HG02970 (cell line): ENCODE measurements around the gene GYG2.
"Not testable (repeated sequence)": the region's sequence is repeated elsewhere in the genome, so short reads cannot be mapped to it uniquely, and the experiment has no call there.

Source experiments
- ATAC-seq: cut with Tn5 transposase; IDR thresholded peaks from one replicate; pipeline ENCODE4 v1.9.1; 2021; ENCODE audit warnings: mild to moderate bottlenecking, moderate library complexity, moderate number of reproducible peaks; ENCODE audit not compliant: unreplicated experiment, low FRiP score

The GYG2 gene

DNA sequence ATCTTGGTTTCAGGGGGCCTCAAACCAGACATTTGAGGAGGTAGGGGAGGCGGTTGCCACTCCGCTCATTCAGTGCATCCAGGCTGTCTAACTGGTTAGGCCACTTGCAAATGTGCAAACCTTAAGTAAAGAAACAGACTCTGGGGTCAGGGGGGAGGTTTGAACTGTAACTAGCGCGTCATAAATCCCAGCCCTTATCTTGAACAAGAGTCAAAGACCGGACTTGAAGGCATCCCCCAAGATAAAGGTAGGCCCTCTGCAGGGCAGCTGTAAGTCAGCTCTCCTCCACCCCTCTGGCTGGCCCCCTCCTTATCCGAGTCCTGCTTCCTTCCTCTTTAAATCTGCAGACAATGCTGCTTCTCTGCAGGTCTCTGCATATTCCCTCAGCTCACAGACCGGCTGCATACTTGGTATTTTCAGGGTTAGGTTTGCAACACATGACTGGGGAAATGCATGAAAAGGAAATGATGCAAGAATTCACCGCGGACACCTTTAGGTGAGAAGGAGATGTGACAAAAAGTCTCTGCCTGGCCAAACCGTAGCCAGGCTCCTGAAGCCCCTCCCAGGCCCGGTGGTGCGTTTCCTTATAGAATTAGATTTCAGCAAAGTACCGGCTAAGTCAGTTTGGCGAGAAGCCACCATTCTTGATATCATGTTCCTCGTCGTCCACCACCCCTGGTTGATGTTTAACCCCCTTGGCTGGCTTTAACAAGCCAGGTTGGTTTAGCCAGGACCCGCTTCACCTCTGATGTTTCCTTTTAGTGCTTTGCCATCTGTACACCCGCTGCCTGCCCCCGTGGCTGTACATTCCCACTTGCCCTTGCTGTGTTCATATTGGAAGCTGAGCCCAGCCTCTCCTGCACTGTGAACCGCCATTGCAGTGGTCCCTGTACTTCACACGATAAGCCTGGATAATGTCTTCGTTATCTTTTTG lies 69.2 kb downstream of the GYG2 start:
- ATAC-seq, result not testable (repeated sequence)

DNA sequence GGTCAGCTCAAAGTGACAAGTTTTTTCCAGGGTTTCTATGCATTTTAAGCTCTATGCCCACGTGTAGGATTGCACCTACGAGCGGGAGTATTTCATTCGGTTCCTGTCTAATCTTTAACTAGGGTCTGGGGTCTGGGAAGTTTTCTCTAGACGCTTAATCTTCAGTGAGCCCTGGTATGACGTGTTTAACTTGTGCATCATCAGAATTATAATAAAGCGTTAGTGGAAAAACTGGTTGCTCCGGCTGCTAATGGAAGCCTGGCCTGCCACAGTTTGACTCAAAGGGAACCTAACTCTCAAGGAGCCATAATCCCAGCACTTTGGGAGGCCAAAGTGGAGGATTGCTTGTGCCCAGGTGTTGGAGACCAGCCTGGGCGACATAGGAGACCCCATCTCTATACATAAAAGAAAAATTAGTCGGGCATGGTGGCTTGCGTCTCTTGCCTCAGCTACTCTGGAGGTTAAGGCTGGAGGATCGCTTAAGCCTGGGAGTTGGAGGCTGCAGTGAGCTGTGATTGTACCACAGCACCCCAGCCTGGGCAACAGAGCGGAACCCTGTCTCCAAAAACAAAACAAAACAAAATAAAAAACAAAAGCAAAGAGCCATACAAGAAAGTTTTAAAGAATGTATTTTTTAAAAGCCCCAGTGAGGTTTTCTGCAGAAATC lies 70.2 kb downstream of the GYG2 start:
- ATAC-seq, result no peak

DNA sequence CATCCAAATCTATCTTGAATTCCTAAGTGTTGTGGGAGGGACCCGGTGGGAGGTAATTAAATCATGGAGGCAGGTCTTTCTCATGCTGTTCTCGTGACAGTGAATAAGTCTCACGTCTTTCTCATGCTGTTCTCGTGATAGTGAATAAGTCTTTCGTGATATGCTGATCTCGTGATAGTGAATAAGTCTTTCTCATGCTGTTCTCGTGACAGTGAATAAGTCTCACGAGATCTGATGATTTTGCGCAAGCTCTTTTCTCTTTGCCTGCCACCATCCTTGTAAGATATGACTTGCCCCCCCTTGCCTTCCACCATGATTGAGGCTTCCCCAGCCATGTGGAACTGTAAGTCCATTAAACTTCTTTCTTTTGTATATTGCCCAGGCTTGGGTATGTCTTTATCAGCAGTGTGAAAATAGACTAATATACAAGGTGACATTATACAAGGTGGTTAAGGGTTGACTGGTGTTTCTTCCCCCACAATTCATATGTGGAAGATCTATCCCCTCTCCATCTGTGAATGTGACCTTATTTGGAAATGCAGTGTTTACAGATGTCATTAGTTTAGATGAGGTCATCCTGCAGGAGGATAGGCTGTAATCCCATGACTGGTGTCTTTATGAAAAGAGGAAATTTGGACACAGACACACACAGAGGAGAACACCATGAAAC lies 72.8 kb downstream of the GYG2 start:
- no peak for ATAC-seq

DNA sequence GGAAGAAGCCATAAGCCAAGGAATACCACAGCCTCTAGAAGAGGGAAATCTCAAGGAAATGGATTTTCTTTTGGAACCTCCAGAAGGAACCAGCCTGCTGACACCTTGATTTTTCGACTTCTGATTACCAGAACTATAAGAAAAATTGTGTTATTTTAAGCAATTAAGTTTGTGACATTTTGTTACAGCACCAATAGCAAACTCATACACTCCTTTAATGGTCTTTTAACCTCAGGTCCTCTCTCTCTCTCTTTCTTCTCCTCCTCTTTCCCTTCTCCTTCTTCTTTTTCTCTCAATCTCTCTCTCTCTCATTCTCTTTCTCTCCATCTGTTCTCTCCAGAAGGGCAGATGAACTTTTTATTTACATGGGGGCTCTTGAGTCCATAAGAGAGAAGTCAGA lies 74.1 kb downstream of the GYG2 start:
- ATAC-seq, result no peak

DNA sequence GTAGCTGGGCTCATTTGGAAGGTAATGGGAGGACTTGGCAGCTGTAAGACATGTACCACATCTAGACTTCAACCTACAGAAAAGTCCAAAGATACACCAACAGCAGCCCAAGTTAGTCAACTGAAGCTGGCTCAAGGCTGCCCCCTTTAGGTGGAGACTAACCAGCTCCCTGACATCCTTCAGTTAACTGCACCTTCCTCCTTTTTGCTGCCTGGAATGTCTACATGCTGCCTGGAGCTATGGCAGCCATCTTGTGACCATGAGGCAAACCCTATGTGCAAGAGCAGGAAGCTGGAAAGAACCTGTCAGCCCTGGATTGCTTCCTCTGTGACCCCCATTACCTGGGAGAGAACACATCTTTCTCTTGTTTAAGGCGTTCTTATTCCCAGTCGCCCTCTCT lies 74.6 kb downstream of the GYG2 start:
- no peak for ATAC-seq

DNA sequence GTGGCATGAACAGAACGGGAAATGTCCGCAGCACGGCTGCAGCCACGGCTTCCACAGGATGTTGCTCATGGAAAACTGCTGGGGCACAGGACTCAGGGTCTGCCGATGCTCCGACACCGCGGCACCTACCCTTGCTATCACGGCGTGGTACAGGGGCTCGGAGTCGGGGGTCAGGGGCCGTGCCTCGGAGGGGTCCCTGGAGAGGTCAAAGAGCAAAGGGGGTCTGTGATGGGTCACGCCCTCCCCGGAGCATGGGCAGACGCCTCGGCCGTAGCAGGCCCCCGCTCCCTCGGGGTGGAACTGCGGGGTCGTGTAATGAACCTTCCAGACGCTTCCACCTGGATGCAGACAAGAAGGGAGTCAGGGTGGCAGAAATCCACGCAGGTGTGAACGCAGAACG lies 78.6 kb downstream of the GYG2 start:
- ATAC-seq, result no peak

DNA sequence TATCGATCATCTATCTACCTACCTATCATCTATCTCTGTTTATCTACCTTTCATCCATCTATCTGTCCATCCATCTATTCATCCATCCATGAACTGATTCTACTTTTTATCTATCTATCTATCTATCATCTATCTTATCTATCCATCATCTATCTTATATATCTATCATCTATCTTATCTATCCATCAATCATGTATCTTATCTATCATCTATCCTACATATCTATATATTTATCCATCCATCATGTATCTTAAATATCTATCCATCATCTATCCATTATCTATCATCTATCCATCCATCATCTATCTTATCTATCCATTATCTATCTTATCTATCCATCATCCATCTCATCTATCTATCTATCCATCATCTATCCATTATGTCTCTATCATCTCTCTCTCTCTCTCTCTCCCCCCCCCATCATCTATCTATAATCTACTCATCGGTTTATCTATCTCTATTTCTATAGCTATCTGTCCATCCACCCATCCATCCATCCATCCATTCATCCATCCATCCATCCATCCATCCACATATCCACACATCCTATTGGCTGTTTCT lies 79.5 kb downstream of the GYG2 start:
- ATAC-seq, result no peak

DNA sequence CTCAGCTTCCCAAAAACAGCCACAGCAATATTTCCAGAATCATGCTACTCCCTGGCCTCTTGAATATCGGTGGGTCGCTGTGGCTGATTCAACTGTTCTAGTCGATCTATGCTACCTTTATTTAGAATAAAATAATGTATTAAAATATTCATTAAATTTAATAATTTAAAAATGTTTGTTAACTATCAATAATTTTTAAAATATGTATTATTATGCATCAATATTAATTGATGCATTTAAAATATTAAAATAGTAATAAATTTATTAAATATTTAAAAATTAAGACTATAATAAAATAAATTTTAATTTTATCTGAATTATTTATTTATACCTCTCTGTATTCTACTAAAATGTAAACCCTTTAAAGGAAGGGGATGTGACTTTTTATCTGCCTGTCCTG lies 81.4 kb downstream of the GYG2 start:
- ATAC-seq, result no peak

DNA sequence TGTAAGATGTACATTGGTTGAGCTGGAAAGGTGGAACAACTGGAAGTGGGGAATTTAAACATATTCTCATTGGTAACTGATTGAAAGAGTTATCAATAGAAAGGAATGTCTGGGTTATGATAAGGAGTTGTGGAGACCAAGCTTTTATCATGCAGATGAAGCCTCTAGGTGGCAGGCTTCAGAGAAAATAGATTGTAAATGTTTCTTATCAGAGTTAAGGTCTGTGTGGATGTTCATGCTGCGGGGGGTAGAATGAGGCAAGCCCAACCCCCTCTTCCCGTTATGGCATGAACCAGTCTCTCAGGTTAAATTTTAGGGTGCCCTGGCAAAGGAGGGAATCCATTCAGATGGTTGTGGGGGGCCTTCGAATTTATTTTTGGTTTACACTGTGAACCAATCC lies 84.4 kb downstream of the GYG2 start:
- no peak for ATAC-seq

DNA sequence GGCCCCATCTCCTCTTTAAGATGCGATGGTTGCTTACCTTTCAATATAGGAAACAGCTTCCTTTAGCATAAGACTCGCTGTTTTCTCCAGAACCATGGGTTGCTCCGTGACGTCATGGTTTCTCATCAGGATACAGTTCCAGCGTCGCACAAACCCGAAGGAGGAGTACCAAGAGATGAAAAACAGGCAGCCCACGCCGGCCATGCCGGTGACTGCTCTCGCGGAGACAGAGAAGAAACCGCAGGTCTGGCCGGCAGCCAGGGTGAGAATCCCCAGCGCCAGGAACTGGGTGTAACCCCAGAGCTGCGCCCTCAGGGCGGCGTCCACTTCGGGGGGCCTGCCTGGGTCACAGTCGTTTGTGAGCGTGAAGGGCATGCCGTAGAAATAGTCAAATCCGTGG lies 89.0 kb downstream of the GYG2 start:
- no peak for ATAC-seq

DNA sequence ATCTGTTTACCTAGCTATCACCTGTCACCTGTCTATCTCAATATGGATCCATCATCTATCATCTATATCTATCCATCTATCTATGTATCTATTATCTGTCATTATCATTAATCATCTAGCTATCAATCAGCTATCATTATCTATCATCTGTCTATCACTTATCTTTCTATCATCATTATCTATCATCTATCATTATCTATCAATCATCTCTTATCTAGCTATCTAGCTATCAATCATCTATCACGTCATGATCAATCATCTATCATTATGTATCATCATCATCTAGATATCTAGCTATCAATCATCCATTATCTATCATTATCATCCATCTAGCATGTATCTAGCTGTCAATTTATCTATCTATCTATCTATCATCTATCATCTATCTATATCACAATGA lies 92.5 kb downstream of the GYG2 start:
- ATAC-seq, result no peak

DNA sequence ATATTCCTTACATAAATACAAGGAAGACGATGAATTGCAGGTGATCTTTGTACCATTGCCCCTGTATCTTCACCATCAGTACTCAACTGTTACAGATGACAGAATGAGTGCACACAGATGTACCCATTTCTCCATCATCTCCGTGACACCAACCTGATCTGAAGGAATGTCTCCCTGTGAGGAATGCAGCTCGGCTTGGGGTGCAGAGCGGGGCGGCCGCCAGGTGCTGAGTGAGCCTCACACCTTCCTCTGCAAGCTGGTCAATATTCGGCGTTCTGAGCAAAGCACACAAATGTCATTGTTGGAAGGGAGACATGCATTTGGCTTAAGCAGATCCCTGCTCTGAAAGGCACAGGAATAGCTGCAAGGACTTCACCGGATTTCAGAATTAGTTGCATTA lies 93.0 kb downstream of the GYG2 start:
- no peak for ATAC-seq

DNA sequence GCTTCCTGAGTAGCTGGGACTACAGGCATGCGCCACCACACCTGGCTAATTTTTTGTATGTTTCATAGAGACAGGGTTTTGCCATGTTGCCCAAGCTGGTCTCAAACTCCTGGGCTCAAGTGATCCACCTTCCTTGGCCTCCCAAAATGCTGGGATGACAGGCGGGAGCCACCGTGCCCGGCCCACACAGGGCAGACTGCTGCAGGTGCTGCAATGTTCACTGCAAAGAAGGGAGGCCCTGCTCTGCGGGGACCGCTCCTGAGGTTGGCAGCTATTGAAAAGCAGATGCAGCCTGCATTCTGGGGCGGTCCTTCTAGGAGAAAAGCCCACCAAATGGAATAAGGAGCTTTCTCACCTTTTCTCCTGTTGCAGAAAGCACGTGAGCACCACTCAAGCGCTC lies 95.4 kb downstream of the GYG2 start:
- no peak for ATAC-seq

DNA sequence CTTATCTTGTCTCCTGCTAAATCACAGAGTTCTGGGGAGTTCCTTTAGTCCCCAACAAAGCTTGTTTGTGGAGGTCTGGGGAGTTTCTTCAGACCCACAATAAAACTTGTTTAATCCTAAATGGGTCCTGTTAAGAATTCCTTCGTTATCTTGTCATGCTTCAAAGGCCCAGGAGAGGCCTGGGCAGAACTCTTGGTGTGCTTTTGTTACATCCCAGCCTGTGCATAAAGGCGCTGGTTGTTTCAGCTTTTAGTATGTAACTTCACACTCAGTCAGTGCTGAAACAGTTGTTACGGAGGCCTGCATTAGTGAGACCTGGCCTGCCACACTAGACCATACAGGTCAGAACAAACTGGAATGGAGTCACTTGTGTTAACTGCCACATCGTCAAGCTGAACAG lies 97.5 kb downstream of the GYG2 start:
- not testable (repeated sequence) for ATAC-seq

DNA sequence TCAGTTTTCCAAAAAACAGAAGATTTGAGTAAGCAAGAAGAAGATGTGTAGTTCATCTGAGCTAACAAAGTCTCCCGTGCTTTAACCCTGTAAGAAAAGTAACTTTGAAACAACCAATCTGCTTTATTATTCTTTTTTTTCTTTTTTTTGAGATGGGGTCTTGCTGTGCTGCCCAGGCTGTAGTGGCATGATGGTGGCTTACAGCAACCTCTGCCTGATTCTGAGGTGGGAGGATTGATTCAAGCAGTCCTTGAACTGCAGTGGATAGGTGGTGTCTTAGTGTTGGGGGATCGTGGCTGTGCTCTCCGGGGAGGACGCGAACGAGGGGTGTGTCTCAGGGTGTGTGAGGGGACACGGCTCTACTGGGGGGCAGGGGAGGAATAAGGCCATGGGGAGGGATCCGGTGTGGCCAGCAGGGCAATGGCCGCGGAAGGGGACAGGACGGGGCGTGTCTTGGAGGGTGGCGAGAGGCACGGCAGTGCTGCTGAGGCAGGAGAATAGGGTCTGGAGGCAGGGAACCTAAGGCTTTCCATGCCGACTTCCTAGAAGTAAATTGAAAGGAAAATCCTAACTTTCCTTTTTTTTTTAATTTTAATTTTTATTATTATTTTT lies 98.0 kb downstream of the GYG2 start:
- ATAC-seq, result no peak

DNA sequence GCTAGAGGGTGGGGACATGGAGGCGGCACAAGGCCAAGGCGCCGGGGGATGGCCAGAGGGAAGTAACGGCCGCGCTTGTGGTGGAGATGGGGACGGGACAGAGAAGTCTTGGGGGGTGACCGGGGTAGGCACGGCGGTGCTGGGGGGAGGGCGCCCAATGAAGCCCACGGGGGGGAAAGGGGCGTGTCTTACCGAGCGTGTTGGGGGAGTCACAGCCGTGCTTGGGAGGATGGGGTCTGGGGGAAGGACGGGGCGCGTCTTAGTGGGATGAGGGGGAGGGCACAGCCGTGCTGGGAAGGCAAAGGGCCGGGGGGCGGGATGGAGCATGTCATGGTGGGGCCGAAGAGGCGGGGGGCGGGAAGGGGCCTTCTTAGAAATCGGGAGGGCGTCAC lies 99.5 kb downstream of the GYG2 start:
- ATAC-seq, result no peak

DNA sequence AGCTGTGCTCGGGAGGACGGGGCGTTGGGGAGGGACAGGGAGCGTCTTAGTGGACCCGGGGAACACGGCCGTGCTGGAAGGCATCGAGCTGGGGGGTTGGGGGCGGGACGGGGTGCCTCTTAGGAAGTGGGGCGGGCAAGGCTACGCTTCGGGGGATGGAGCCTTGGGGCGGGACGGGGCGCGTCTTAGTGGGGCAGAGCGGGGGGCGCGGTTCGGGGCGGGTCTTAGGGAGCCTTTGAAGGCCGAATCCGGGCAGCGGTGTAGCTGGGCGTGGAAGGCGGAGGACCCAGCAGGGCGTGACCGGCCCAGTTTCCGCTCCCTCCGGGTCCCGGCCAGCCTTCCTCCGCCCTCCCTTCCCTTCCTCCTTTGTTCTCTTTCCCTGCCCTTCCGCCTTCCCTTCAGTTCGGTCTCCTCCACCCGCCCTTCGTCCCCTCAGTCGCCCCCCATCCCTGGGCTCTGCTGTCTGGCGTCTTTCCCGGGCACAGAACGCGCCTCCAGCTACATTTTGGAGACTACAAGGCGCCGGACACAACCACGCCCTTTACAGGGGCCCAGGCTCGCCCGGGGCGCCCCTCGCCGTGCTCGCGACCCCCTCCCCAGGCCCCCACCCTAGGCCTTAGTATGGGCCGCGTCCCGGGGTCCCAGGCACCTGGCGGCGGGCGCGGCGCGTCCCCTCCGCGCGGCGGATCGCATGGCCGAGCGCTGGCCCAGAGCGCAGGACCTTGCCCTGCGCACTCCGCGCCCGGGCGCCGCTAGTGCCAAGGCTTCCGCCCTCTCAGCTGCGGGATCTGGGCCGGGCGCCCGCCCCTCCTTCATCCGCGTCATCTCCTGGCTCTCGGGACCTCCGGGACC lies 100.1 kb downstream of the GYG2 start, which contains the start of gene ARSD:
TSS of gene ARSD (minus strand) at position 757 of the 852 bp plus-strand sequence. CDS start at position 693, 64 bp downstream.
- peak; percentile 92 for ATAC-seq

DNA sequence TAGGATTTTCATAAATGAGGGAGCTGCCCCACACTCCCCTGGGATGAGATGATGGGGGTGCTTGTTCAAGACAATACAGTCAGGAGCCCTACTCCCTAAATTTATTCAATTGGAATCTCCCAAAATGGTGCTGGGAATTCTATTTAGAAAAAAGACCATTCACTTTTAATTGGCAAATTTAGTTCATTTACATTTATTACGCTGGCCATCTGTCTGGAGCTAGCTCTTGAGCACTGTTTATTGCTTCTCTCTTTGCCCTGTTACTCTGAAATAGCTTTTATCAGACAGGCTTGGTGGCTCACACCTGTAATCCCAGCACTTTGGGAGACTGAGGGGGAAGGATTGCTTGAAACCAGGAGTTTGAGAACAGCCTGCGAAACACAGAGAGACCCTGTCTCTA lies 102.4 kb downstream of the GYG2 start:
- ATAC-seq, result no peak

DNA sequence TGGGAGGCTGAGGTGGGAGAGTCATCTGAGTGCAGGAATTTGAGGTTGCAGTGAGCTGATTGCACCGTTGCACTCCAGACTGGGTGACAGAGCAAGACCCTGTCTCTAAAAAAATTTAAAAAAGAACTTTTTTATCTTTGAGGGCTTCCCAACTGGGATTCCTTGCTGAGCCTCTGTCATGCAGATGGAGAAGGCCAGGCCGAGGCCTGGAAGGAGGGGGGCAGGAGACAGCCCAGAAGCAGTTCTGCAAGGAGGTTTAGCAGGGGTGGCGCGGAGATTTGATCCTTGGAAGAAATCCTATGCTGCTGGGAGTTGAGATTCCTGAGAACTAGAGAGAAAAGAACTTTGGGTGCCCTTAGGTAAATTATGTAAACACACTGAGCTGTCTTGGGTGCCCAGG lies 102.9 kb downstream of the GYG2 start:
- no peak for ATAC-seq
